Progenitor cell of endocrine pancreas (in vitro differentiated cells): ENCODE measurements around the gene GTSE1. TPM values are rescaled to one million over a fixed set of nuclear protein-coding genes. Genes with fewer than 3 reads are reported as not detected.

Experiments
- DNase-seq: peaks from one replicate; pipeline ENCODE4 v3.0.0; 2021; ENCODE audit warnings: low spot score; ENCODE audit not compliant: unreplicated experiment
- H3K27ac Mint-ChIP-seq: 2 replicates; pipeline ENCODE4 v1.8.0; 2021; ENCODE audit warnings: mild to moderate bottlenecking, moderate library complexity, mixed read lengths
- H3K27me3 Mint-ChIP-seq: 2 replicates; pipeline ENCODE4 v1.8.0; 2021; ENCODE audit warnings: mixed read lengths
- H3K36me3 Mint-ChIP-seq: 2 replicates; pipeline ENCODE4 v1.8.0; 2022; ENCODE audit warnings: mixed read lengths; ENCODE audit not compliant: insufficient read depth
- H3K4me1 Mint-ChIP-seq: 2 replicates; pipeline ENCODE4 v1.8.0; 2021; ENCODE audit warnings: low read depth, mixed read lengths
- H3K4me3 Mint-ChIP-seq: 2 replicates; pipeline ENCODE4 v1.8.0; 2021; ENCODE audit warnings: low read depth, mild to moderate bottlenecking, moderate library complexity, mixed read lengths
- H3K9me3 Mint-ChIP-seq: 2 replicates; pipeline ENCODE4 v1.8.0; 2021; ENCODE audit warnings: low read depth, mixed read lengths
- total RNA-seq: library from RNA; stranded (reverse); gene quantifications from 2 replicates; pipeline ENCODE4 v1.2.1, GENCODE V29; 2021
- TF ChIP-seq, protein P1 (sequence below): fragments of 200-600 bp; sonication (generic); IDR thresholded peaks from one replicate; pipeline ENCODE4 v1.5.0; 2021; ENCODE audit warnings: antibody characterized with exemption, mild to moderate bottlenecking; ENCODE audit not compliant: unreplicated experiment

Gene GTSE1
- total RNA-seq, 1 donor from 2014 or later = 25.1 TPM

DNA sequence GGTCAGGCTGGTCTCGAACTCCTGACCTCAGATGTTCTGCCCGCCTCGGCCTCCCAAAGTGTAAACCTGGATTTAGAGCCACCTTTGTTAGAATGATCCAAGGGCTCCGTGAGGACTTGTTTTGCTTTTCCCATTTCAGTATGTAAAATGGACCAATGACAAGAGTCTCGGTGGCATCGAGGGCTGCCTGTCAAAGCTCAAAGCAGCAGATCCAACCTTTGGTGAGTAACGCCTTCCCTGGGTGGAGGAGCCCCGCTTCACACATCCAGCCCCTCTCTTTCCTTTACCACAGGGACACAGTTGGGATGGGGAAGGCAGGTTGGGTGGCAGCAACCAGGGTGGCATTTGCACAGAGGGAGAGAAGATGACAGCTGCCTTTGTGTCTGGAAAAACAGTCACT is 24.5 kb upstream of the GTSE1 start:
- peaks cover 7% of the 10 kb centered on the region for H3K4me1 Mint-ChIP-seq
- H3K9me3 Mint-ChIP-seq = no peaks in the 10 kb centered on the region
- peaks cover 16% of the 10 kb centered on the region for H3K36me3 Mint-ChIP-seq
- no peak overlapping the region for H3K27ac Mint-ChIP-seq
- TF ChIP-seq, protein P1, sequence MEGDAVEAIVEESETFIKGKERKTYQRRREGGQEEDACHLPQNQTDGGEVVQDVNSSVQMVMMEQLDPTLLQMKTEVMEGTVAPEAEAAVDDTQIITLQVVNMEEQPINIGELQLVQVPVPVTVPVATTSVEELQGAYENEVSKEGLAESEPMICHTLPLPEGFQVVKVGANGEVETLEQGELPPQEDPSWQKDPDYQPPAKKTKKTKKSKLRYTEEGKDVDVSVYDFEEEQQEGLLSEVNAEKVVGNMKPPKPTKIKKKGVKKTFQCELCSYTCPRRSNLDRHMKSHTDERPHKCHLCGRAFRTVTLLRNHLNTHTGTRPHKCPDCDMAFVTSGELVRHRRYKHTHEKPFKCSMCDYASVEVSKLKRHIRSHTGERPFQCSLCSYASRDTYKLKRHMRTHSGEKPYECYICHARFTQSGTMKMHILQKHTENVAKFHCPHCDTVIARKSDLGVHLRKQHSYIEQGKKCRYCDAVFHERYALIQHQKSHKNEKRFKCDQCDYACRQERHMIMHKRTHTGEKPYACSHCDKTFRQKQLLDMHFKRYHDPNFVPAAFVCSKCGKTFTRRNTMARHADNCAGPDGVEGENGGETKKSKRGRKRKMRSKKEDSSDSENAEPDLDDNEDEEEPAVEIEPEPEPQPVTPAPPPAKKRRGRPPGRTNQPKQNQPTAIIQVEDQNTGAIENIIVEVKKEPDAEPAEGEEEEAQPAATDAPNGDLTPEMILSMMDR = no peak
- no peaks in the 10 kb centered on the region for H3K27me3 Mint-ChIP-seq
- no peak overlapping the region for H3K4me3 Mint-ChIP-seq
- no peak for DNase-seq

DNA sequence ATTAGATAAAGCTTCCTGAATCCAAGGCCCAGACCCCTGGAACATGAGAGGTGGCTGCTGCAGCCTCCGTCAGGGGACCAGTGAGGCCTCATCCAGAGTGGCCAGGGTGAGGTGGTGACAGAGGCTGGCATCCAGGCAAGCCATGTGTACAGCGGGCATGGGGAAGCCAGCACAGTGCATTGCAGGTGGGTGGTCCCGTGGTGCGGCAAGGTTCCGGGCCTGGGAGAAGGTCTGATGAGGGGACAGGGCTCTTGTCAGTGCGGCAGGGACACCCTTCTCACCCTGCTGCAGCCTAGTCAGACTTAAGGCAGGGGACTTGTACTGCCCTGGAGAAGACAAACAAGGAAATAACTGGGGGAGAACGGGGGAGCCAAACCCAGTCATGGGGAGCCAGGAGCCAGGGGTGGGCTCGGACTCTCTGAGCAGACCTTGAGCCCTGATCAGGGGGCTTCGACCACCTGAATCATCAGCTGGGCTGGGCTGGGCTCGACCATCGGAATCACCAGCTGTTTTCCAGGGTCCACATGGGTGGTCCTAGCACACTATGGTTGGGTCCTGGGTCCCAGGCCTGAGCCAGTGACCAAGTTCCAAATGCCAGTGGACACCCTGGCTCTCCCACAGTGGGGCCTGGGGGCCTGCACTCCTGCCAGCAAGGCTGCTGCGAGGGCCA is 23.8 kb upstream of the GTSE1 start:
- no peaks in the 10 kb centered on the region for H3K9me3 Mint-ChIP-seq
- no peak for DNase-seq
- peaks cover 6% of the 10 kb centered on the region for H3K4me1 Mint-ChIP-seq
- no peak overlapping the region for H3K4me3 Mint-ChIP-seq
- H3K27me3 Mint-ChIP-seq = no peaks in the 10 kb centered on the region
- no peak overlapping the region for H3K27ac Mint-ChIP-seq
- TF ChIP-seq, protein P1 = no peak
- peaks cover 16% of the 10 kb centered on the region for H3K36me3 Mint-ChIP-seq

DNA sequence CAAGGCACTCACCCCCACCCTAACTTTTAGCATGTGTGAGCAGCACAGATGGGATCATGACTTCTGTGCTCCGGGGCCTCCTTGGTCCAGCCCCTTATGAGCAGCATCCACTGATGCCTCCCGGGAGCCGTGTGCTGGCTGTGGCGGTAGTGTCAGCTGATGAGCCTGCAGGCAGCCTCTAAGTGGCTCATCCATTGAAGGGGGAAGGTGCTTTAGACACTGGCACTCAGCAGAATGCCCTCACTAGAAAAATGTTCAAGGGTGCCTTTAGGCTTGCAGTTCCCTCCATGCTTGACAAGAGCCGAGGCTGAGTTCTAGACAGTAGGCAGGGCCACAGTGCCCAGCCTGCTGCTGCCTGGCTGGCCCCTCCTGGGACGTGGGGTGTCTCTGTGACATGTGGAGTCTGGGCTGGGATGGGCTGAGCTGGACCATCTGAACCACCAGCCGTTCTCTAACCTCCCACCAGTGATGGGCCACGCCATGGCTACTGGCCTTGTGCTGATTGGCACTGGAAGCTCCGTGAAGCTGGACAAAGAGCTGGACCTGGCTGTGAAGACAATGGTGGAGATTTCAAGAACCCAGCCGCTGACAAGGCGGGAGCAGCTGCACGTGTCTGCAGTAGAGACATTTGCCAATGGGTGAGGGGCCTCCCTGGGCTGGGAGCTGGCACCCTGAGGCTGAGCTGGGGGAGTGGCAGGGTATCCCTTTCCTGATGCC is 23.1 kb upstream of the GTSE1 start:
- Mint-ChIP-seq H3K4me1 (peaks cover 2% of the 10 kb centered on the region), H3K9me3 (no peaks in the 10 kb centered on the region), H3K27me3 (no peaks in the 10 kb centered on the region), H3K36me3 (peaks cover 19% of the 10 kb centered on the region), H3K4me3 (no peak overlapping the region), H3K27ac (no peak overlapping the region)
- TF ChIP-seq, protein P1 = no peak
- DNase-seq = no peak

DNA sequence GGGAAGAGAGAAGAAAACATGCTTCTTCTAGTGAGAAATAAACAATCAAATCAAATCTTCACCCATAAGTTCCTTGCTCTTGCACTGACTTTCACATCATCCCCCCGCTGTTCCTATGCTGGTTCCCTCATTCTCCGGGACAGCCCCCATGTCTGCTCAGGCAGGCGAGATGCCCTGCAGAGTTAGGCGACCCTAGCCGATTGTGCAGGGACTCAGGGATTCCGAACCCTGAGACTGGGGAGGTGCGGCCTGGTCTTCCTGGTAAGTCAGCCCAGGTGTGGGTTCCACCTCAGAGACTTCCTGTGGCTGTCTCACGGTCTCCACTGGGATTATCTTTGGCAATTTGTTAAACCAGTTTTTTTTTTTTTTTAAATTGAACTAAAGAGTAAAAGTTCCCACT is 22.3 kb upstream of the GTSE1 start:
- Mint-ChIP-seq H3K9me3 (no peaks in the 10 kb centered on the region), H3K36me3 (peaks cover 19% of the 10 kb centered on the region), H3K4me3 (no peak overlapping the region), H3K27me3 (no peaks in the 10 kb centered on the region), H3K27ac (no peak overlapping the region), H3K4me1 (peaks cover 2% of the 10 kb centered on the region)
- no peak for DNase-seq
- TF ChIP-seq, protein P1 = no peak

DNA sequence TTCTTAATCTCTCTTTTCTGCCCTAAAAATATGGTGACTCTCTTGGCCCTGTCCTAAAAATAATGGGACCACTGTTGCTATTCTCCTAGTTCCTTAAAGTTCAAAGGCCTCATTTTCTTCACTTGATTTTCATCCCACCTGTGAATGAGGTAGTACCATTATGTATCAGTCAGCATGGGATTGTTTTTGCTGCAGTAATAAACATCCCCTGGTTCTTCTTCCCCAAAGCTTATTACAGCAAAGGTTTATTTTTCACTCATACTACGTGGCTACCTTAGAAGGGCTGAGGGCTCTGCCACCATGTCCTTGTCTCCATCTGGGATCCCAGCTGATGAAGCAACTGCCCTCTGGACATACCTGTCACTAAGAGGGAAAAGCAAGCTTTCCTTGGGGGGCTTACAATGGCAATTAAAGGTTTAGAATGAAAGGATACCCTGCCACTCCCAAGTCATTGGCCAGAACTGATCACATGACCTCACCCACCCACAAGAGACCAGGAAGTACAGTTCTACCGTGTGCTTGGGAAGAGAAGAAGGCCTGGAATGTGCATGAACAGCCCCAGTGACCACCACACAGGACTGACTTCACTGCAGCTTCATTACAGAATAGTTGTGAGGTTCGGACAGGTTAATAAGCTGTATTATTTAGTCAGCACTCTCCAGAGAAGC is 21.1 kb upstream of the GTSE1 start:
- no peaks in the 10 kb centered on the region for H3K9me3 Mint-ChIP-seq
- H3K4me3 Mint-ChIP-seq = no peak overlapping the region
- no peaks in the 10 kb centered on the region for H3K4me1 Mint-ChIP-seq
- H3K27me3 Mint-ChIP-seq = no peaks in the 10 kb centered on the region
- peaks cover 19% of the 10 kb centered on the region for H3K36me3 Mint-ChIP-seq
- peak overlapping the region; percentile 59 for H3K27ac Mint-ChIP-seq
- no peak for DNase-seq
- TF ChIP-seq, protein P1 = no peak
